Measurements from ENCODE around the gene CCDC57.

CCDC57 gene

DNA sequence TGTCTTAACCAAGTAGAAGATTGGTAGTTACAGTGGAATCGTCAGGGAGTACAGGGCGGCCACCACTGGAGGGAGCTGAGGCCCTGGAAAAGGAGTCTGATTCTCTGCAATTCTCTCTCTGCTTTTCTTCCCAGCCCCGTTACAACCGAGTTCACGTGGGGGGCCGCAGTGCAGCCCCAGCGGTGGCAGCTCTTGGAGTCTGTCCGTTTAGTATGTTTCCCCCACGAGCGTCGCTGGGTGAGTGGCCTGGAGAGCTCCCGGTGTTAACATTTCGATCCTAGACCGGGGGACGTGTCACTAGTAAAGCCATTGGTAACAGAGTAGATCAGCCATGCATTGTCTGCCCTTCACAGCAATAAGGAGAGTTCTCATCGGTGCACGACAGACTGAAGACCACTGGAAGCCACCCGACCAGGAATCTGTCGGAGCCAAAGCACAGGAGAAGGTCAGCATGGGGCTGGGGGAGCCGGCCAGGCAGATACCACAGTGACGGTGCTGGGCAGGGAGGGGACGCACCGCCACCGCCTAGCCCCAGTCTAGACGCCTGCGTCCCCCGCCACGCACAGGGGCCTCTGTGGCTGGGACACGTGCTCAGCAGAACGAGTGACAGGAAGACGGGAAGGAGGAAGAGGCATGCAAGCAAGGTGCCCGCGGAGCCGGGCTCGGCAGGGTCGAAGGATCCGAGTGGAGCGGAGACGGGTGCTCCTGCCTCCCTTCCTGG, 31.9 kb upstream of the CCDC57 start:
- peak; percentile 53 for DNase-seq (ENCODE audit: low read depth)
- no peak overlapping the region for H3K4me3 ChIP-seq (ENCODE audit: low read length)
- TF ChIP-seq, protein P1, sequence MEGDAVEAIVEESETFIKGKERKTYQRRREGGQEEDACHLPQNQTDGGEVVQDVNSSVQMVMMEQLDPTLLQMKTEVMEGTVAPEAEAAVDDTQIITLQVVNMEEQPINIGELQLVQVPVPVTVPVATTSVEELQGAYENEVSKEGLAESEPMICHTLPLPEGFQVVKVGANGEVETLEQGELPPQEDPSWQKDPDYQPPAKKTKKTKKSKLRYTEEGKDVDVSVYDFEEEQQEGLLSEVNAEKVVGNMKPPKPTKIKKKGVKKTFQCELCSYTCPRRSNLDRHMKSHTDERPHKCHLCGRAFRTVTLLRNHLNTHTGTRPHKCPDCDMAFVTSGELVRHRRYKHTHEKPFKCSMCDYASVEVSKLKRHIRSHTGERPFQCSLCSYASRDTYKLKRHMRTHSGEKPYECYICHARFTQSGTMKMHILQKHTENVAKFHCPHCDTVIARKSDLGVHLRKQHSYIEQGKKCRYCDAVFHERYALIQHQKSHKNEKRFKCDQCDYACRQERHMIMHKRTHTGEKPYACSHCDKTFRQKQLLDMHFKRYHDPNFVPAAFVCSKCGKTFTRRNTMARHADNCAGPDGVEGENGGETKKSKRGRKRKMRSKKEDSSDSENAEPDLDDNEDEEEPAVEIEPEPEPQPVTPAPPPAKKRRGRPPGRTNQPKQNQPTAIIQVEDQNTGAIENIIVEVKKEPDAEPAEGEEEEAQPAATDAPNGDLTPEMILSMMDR (conservative IDR thresholded peaks at IDR 0.05; ENCODE audit: low read length): peak; percentile 60

DNA sequence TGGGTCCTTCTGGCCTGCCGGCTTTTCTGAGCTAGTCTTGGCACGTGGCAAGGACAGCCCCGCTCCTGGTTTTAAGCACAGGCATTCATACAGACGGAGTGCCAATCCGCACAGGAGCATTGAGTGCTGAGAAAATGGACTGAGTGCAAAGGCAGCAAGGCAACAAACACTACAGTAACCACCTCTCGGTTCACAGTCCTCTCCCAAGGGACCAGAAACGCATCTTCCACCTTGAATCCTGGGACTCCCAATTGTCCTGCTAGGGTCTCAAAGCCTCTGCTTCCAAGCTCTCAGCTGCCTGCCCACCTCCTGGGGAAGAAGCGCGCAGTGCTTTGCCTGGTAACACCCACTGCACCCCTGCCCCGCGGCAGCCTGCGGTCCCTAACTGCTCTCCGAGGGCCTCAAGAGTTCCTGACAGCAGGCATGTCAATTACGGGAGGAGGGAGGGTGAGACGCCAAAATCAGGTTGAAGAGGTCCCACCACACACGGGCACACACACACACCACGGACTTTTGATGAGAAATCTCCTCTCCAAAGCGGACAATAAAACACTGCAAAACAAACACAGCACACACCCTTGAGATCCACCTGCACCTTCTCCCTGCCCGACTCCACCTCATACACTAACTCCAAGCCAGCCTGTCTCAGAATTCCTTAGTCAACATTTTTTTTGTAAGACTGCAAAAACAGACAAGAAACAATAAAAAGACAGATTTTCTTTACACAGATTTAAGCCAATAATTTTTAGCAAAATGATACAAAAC, 31.2 kb upstream of the CCDC57 start:
- DNase-seq (ENCODE audit: low read depth): no peak
- TF ChIP-seq, protein P1 (conservative IDR thresholded peaks at IDR 0.05; ENCODE audit: low read length): no peak
- H3K4me3 ChIP-seq (ENCODE audit: low read length): no peak overlapping the region

DNA sequence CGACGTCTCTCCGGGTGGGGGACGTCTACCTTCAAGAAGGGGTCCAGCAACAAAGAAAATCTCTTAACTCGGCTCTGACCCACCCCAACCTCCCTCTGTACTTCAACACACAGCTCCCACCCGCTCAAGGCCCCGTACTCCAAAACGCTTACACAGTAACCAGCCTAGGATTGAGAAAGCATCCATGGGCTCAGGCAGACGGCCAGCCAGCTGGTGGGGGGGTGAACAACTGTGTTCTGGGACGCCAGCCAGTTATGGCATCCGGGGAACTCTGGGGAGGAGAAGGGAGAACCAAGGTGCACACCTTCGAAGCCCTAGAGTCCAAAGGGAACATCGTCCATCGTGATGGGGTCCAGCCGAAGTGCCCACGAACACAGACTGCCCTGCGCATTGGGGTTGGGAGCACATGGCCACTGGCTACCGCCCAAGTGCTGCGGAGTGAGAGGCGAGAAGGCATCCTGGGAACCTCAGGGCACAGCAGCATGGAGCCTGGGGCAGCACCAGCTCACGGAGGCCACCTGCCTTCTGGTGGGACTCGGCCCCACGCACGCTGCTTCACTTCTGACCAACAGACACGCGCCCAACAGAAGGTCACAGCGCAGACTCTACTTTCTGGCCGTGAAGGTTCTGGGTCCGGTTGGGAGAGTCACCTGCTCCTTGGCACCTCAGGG, 30.5 kb upstream of the CCDC57 start:
- peak; percentile 88 for DNase-seq (ENCODE audit: low read depth)
- TF ChIP-seq, protein P1 (conservative IDR thresholded peaks at IDR 0.05; ENCODE audit: low read length): no peak
- no peak overlapping the region for H3K4me3 ChIP-seq (ENCODE audit: low read length)

DNA sequence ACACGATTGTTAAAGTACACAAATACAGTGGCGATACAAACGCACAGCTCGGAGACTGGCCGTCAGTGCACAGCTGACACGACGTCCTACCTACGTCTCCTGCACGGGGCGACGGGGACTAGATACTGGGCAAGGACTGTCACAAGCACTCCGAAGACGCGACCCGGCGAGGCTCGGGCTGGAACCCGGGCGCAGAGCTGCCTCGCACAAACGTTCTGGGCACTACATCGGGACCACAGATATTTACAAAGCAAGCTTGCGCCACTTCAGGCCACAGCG, 30.0 kb upstream of the CCDC57 start:
- TF ChIP-seq, protein P1 (conservative IDR thresholded peaks at IDR 0.05; ENCODE audit: low read length): no peak
- DNase-seq (ENCODE audit: low read depth): no peak
- H3K4me3 ChIP-seq (ENCODE audit: low read length): no peak overlapping the region

DNA sequence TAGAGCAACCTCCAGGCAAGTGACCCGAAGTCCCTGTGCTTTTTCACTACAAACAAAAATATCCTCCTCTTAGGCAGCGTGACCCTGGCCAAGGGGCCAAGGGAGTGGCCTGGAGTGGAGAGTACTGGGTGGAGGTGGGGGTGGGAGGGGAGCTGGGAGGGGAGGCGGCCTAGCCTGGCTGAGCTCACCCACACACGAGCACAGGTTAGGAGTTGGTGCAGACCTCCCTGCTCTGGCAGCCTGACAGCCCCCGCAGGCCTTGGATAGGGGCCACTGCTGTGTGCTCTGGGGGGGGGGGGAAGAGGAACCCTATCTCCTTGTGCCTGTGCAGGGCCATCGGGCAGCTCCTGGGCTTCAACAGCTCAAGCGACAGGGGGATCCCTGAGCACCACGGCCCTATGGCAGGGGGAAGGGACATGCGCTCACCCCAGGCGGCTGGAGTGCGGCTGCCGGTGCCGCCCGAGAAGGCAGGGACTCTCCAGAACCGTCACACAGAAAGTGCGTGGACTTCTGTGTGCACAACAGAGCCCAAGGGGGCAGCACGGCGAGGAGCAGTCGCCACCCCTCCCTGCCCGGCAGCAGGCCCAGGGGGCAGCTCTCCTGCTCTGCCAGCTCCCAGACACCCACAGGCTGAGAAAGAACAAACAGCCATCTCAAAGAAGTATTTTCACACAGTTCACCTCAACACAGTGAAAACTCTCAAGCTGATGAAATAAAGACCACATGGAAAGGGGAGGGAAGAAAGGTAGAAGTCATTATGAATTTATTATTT, 29.5 kb upstream of the CCDC57 start:
- no peak overlapping the region for H3K4me3 ChIP-seq (ENCODE audit: low read length)
- DNase-seq (ENCODE audit: low read depth): no peak
- TF ChIP-seq, protein P1 (conservative IDR thresholded peaks at IDR 0.05; ENCODE audit: low read length): no peak

DNA sequence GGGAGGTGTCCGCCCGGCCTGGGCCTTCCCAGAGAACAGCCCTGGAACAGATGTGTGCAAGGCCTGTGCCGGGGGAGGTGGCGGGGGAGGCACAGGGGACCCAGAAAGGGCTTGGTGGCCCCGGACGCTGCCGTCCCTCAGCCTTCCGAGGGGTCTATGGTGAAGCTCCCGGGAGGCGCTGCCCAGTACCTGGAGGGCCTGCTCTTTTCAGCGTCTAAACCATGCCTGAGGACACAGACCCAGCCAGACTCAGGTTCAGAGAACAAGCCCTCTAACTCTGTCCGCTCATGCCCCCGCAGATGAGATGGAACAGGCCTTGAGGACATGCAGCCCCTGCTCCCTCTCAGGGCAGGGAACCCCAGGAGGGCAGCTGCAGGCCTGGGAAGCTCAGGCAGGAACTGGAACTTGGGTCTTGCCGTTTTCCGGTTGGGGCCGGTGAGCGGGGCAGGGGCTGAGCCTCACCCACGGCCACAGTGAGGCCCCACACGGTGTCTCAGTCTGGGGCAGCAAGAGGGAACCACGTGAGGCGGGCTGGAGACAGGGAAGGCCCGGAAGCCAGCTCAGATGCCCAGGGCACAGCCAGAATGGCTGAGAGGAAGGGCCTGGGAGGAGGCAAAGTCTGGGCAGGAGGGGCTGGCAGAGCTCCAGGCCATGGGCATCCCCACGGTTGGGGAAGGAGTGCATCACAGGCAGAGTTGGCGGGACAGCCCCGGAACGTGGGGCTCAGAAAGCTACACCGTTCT, 28.7 kb upstream of the CCDC57 start:
- TF ChIP-seq, protein P1 (conservative IDR thresholded peaks at IDR 0.05; ENCODE audit: low read length): no peak
- DNase-seq (ENCODE audit: low read depth): peak; percentile 69
- no peak overlapping the region for H3K4me3 ChIP-seq (ENCODE audit: low read length)
